ENCODE data around the gene TTLL5.

- TF ChIP-seq USF2 (IDR thresholded peaks at IDR 0.05) (no peak), POLR2AphosphoS2 (conservative IDR thresholded peaks at IDR 0.05; ENCODE audit: low read length) (no peak), NFE2L2 (conservative IDR thresholded peaks at IDR 0.05; ENCODE audit: low read length) (no peak), KDM1A (IDR thresholded peaks at IDR 0.05; ENCODE audit: low read depth) (no peak), POLR2A (IDR thresholded peaks at IDR 0.05; ENCODE audit: low read length) (no peak), CTCF (IDR thresholded peaks at IDR 0.05) (no peak), RNF2 (IDR thresholded peaks at IDR 0.05; ENCODE audit: borderline replicate concordance, low read depth) (no peak), ELK1 (IDR thresholded peaks at IDR 0.05; ENCODE audit: low read depth, low read length) (no peak), EP300 (IDR thresholded peaks at IDR 0.05) (no peak), SMC3 (IDR thresholded peaks at IDR 0.05) (no peak), CHD2 (IDR thresholded peaks at IDR 0.05; ENCODE audit: low read length, partially characterized antibody) (no peak), CHD4 (IDR thresholded peaks at IDR 0.05; ENCODE audit: borderline replicate concordance) (no peak), REST (IDR thresholded peaks at IDR 0.05) (no peak)
These were observed 316.0 kb downstream of the TTLL5 start for GRCh38 chr14:75976826-75977581.

Data from A549 (cell line).